Measurements from ENCODE around the gene YWHAB. TPM values are rescaled to one million over a fixed set of nuclear protein-coding genes. Genes with fewer than 3 reads are reported as not detected.

YWHAB gene
- total and polyA plus RNA-seq, 2 donors (not counting 3 experiments of a cell fraction or from before 2014, with no cell fraction given) = 65.9 to 255 TPM

GRCh38 chr20:44887466-44887865, 2.0 kb downstream of the YWHAB start:
- Histone ChIP-seq H3K9ac (replicated peaks; ENCODE audit: extremely low read depth, insufficient read depth, low read length) (peak overlapping the region; percentile 22), H3K9me3 (replicated peaks; ENCODE audit: control insufficient read depth, insufficient read depth, low read length) (no peaks in the 10 kb centered on the region), H3K27ac (ENCODE audit: insufficient read depth, low read depth, low read length) (no peak overlapping the region), H3K79me2 (ENCODE audit: control insufficient read depth, insufficient read depth, low read length) (peaks cover 70% of the 10 kb centered on the region), H3K4me3 (replicated peaks in 1 of 3; ENCODE audit: insufficient read depth in 1 of 3, low read depth in 1 of 3, low read length in 3 of 3) (peak overlapping the region in 1 of 3 experiments; percentile 97), H4K20me1 (replicated peaks; ENCODE audit: control insufficient read depth, extremely low read depth, insufficient read depth, low read length) (peaks cover 23% of the 10 kb centered on the region), H3K27me3 (ENCODE audit: control insufficient read depth in 2 of 2, insufficient read depth in 2 of 2, low read length in 2 of 2) (no peaks in the 10 kb centered on the region), H2AFZ (ENCODE audit: low read depth, low read length) (no peak overlapping the region), H3K36me3 (ENCODE audit: control insufficient read depth in 2 of 2, extremely low read depth in 1 of 2, insufficient read depth in 2 of 2, low read length in 2 of 2) (peaks cover 0 to 5% of the 10 kb centered on the region in 2 experiments), H3K9me1 (replicated peaks; ENCODE audit: control insufficient read depth, extremely low read depth, insufficient read depth, low read length) (no peaks in the 10 kb centered on the region), H3K4me1 (ENCODE audit: control insufficient read depth, extremely low read depth, insufficient read depth, low read length) (peaks cover 33% of the 10 kb centered on the region), H3K4me2 (ENCODE audit: insufficient read depth, low read length) (peak overlapping the region; percentile 87)
- dilution Hi-C loops (cut with MboI; ENCODE audit: extremely low pct_ligation_motif_present, low sequenced_read_pairs) = no loop called here
- no peak for FAIRE-seq
- CTCF ChIA-PET = interaction anchor here (0.9 to 2.1 kb wide), 7 partner anchors 10 to 194 kb away, joined by 3 to 12 read pairs (median 3); partner anchors contain the start of gene PABPC1L
- no peak for DNase-seq (ENCODE audit: low read depth, low spot score)
- TF ChIP-seq MYC (IDR thresholded peaks at IDR 0.05; ENCODE audit: low read depth, low read length) (no peak), EZH2 (IDR thresholded peaks at IDR 0.05; ENCODE audit: borderline replicate concordance, low read depth, low read length, severe bottlenecking) (no peak), POLR2A (IDR thresholded peaks at IDR 0.05; ENCODE audit: low read depth, low read length) (no peak), POLR2AphosphoS5 (IDR thresholded peaks at IDR 0.05; ENCODE audit: insufficient read depth, low read depth, low read length) (no peak), FOS (IDR thresholded peaks at IDR 0.05; ENCODE audit: borderline replicate concordance, insufficient read depth, low read length) (no peak), GATA2 (IDR thresholded peaks at IDR 0.05; ENCODE audit: insufficient read depth, insufficient read length, low read depth, low read length) (no peak), CTCF (IDR thresholded peaks at IDR 0.05; ENCODE audit: extremely low read depth in 1 of 2, insufficient read depth in 1 of 2, low read depth in 1 of 2, low read length in 2 of 2) (no peak), MAX (IDR thresholded peaks at IDR 0.05; ENCODE audit: insufficient read depth, insufficient read length) (no peak), JUN (IDR thresholded peaks at IDR 0.05; ENCODE audit: borderline replicate concordance, insufficient read depth, insufficient read length, low read depth) (no peak)
- BruUV-seq (replicated peaks) = no TSS peak
- POLR2A ChIA-PET = no interaction called here
- intact Hi-C loops (cut with micrococcal nuclease) = loop anchor here (2.0 to 10.0 kb wide), 5 partner anchors 13 to 1807 kb away; partner anchors contain the start of gene TTPAL
